ENCODE results near the gene KLHL2. TPM values are rescaled to one million over a fixed set of nuclear protein-coding genes. Genes with fewer than 3 reads are reported as not detected.

Gene KLHL2
- total and polyA plus RNA-seq, 2 of the 13 experiments (the other 11 are each of a cell fraction or from before 2014, with no cell fraction given) = 9.2 to 17.6 TPM

DNA sequence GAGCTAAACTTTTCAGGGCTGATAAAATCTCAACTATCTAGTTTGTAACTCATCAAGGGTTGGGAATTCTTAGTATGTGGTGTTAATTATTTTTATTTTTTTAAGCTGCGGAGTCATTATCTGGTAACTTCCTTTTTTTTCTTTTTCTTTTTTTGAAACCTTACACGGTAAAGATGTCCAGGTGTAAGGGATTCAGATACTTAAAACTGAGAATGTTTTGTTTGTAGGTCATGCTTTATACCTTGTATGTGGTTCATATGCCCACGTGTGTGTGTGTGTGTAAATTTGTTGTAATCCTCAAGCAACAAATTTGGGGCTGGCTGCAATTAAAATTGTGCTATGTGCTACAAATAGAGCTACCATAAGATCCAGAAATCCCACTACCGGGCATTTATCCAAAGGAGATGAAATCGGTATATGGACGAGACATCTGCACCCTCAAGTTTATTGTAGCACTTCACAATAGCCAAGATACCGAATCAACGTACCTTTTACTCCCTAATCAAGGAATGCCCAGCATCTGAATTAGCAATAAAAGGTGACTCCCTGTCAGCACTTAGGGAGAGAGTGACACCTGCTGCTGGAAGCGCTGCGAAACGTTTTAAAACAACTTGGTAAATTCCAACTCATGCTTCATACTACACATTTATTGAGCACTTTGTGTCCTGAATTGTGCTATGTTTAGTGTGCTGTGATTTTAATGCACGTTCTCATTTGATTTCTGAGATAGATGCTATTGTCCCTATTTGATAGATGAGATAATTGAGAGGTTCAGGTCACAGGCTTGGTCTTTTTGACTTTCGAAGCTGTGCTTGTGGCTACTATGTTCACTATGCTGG is 136.2 kb downstream of the KLHL2 start (continued):
- TF ChIP-seq ZNF557 (CRISPR knock-in tag; IDR thresholded peaks at IDR 0.05) = 0 out of 2 replicates have a peak, but pooled peaks have one; percentile 34
- TF ChIP-seq, protein P1, sequence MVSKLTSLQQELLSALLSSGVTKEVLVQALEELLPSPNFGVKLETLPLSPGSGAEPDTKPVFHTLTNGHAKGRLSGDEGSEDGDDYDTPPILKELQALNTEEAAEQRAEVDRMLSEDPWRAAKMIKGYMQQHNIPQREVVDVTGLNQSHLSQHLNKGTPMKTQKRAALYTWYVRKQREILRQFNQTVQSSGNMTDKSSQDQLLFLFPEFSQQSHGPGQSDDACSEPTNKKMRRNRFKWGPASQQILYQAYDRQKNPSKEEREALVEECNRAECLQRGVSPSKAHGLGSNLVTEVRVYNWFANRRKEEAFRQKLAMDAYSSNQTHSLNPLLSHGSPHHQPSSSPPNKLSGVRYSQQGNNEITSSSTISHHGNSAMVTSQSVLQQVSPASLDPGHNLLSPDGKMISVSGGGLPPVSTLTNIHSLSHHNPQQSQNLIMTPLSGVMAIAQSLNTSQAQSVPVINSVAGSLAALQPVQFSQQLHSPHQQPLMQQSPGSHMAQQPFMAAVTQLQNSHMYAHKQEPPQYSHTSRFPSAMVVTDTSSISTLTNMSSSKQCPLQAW (CRISPR knock-in tag; IDR thresholded peaks at IDR 0.05) = 0 out of 2 replicates have a peak, but pooled peaks have one; percentile 38
- no peak for TF ChIP-seq ZBTB3 (CRISPR knock-in tag; IDR thresholded peaks at IDR 0.05; ENCODE audit: borderline replicate concordance, low read depth)
- no peak for TF ChIP-seq ARID2 (CRISPR knock-in tag; IDR thresholded peaks at IDR 0.05; ENCODE audit: borderline replicate concordance)
- TF ChIP-seq, protein P2, sequence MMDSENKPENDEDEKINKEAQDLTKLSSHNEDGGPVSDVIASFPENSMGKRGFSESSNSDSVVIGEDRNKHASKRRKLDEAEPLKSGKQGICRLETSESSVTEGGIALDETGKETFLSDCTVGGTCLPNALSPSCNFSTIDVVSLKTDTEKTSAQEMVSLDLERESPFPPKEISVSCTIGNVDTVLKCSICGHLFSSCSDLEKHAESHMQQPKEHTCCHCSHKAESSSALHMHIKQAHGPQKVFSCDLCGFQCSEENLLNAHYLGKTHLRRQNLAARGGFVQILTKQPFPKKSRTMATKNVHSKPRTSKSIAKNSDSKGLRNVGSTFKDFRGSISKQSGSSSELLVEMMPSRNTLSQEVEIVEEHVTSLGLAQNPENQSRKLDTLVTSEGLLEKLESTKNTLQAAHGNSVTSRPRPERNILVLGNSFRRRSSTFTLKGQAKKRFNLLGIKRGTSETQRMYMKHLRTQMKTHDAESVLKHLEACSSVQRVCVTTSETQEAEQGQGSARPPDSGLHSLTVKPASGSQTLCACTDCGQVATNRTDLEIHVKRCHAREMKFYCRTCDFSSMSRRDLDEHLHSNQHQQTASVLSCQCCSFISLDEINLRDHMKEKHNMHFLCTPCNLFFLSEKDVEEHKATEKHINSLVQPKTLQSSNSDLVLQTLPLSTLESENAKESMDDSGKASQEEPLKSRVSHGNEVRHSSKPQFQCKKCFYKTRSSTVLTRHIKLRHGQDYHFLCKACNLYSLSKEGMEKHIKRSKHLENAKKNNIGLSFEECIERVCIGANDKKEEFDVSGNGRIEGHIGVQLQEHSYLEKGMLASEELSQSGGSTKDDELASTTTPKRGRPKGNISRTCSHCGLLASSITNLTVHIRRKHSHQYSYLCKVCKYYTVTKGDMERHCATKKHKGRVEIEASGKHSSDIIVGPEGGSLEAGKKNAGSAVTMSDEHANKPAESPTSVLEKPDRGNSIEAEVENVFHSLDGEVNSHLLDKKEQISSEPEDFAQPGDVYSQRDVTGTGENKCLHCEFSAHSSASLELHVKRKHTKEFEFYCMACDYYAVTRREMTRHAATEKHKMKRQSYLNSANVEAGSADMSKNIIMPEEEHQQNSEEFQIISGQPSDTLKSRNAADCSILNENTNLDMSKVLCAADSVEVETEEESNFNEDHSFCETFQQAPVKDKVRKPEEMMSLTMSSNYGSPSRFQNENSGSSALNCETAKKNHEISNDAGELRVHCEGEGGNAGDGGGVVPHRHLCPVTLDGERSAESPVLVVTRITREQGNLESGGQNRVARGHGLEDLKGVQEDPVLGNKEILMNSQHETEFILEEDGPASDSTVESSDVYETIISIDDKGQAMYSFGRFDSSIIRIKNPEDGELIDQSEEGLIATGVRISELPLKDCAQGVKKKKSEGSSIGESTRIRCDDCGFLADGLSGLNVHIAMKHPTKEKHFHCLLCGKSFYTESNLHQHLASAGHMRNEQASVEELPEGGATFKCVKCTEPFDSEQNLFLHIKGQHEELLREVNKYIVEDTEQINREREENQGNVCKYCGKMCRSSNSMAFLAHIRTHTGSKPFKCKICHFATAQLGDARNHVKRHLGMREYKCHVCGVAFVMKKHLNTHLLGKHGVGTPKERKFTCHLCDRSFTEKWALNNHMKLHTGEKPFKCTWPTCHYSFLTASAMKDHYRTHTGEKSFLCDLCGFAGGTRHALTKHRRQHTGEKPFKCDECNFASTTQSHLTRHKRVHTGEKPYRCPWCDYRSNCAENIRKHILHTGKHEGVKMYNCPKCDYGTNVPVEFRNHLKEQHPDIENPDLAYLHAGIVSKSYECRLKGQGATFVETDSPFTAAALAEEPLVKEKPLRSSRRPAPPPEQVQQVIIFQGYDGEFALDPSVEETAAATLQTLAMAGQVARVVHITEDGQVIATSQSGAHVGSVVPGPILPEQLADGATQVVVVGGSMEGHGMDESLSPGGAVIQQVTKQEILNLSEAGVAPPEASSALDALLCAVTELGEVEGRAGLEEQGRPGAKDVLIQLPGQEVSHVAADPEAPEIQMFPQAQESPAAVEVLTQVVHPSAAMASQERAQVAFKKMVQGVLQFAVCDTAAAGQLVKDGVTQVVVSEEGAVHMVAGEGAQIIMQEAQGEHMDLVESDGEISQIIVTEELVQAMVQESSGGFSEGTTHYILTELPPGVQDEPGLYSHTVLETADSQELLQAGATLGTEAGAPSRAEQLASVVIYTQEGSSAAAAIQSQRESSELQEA (CRISPR knock-in tag; IDR thresholded peaks at IDR 0.05; ENCODE audit: not compliant biosample characterization) = no peak
- TF ChIP-seq NFYC (CRISPR knock-in tag; IDR thresholded peaks at IDR 0.05) = no peak
- 0 out of 2 replicates have a peak, but pooled peaks have one; percentile 27 for TF ChIP-seq ZNF205 (CRISPR knock-in tag; IDR thresholded peaks at IDR 0.05)
- no peak for TF ChIP-seq ZNF510 (CRISPR knock-in tag; IDR thresholded peaks at IDR 0.05; ENCODE audit: low read depth)
- no peak for TF ChIP-seq DNMT1 (CRISPR knock-in tag; IDR thresholded peaks at IDR 0.05)
- TF ChIP-seq, protein P3, sequence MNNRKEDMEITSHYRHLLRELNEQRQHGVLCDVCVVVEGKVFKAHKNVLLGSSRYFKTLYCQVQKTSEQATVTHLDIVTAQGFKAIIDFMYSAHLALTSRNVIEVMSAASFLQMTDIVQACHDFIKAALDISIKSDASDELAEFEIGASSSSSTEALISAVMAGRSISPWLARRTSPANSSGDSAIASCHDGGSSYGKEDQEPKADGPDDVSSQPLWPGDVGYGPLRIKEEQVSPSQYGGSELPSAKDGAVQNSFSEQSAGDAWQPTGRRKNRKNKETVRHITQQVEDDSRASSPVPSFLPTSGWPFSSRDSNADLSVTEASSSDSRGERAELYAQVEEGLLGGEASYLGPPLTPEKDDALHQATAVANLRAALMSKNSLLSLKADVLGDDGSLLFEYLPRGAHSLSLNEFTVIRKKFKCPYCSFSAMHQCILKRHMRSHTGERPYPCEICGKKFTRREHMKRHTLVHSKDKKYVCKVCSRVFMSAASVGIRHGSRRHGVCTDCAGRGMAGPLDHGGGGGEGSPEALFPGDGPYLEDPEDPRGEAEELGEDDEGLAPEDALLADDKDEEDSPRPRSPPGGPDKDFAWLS (CRISPR knock-in tag; IDR thresholded peaks at IDR 0.05; ENCODE audit: borderline replicate concordance) = no peak
- TF ChIP-seq RFX5 (IDR thresholded peaks at IDR 0.05; ENCODE audit: low read depth, low read length) = no peak
- no peak for TF ChIP-seq ZFP1 (CRISPR knock-in tag; IDR thresholded peaks at IDR 0.05)
- TF ChIP-seq HOXA7 (CRISPR knock-in tag; IDR thresholded peaks at IDR 0.05) = no peak
- TF ChIP-seq NFATC3 (CRISPR knock-in tag; IDR thresholded peaks at IDR 0.05) = no peak
